Activated CD8-positive, alpha-beta memory T cell treated with anti-CD3 and anti-CD28 coated beads, Interleukin-2, amount 50 U/mL, for 1 hour (primary cell): Measurements from ENCODE around the gene COX4I2.
"Not testable (repeated sequence)": the region's sequence is repeated elsewhere in the genome, so short reads cannot be mapped to it uniquely, and the experiment has no call there.

Source experiments
- DNase-seq: peaks from one replicate; pipeline ENCODE4 v3.0.0-alpha.2; 2020; ENCODE audit errors: extremely low read depth

The COX4I2 gene

GRCh38 chr20:31637660-31638059, at the start of gene COX4I2:
TSS of gene COX4I2 (plus strand) at chr20:31637912. CDS start at chr20:31639018, 1,106 bp downstream.
- DNase-seq: no peak

GRCh38 chr20:31590717-31591225, 46.9 kb upstream of the COX4I2 start:
- DNase-seq: no peak

DNA sequence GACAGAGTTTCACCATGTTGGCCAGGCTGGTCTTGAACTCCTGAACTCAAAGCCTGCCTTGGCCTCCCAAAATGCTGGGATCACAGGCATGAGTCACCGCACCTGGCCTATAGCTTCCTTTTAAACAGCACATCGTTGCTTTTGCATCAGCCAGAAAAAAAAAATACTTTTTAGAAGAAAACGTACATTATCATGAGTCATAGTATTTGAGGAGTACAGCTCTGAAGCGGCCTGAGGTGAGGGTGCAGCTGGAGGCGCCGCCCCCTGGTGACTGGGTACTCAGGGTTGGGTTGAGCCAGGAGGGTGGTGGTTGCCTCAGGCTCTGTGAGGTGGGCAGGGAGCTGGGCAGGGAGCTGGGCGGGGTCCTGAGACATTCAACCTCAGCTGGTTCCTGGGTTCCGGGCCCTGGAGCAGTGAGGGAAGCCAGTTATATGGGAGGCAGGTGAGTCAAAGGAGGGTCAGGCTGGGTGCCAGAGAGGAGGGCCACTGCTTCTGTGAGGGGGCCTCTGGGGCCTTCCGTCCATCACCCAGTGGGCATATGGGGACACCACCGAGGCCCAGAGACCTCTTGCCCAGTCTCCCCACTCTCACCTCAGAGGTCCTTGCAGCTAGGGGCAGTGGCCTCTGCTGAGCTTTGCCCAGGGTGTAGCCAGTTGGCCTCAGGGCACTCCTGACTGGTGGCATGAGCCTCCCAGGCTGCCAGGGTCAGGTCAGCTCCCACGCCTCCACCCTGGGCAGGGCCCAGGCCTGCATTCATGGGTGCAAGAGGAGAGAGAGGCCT, 44.3 kb upstream of the COX4I2 start:
- no peak for DNase-seq

DNA sequence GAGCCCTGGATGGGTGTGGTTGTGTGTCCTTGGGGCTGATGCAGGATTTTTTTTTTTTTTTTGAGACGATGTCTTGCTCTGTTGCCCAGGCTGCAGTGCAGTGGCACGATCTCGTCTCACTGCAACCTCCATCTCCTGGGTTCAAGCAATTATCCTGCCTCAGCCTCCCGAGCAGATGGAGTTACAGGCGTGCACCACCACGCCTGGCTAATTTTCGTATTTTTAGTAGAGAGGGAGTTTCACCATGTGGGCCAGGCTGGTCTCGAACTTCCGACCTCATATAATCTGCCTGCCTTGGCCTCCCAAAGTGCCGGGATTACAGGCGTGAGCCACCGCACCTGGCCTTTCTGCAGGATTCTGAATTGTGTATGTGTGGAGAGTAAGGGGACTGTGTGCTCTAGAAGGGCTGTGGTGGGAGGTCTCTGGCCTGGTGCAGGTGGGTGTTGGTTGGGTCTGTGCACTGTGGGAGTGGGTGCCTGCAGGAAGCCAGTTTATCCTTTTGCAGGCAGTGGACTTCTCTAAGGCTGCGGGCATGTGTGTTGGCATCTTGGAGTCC, 43.6 kb upstream of the COX4I2 start:
- DNase-seq: no peak

- no peak for DNase-seq
Measured at GRCh38 chr20:31594558-31595379, 42.9 kb upstream of the COX4I2 start.

DNA sequence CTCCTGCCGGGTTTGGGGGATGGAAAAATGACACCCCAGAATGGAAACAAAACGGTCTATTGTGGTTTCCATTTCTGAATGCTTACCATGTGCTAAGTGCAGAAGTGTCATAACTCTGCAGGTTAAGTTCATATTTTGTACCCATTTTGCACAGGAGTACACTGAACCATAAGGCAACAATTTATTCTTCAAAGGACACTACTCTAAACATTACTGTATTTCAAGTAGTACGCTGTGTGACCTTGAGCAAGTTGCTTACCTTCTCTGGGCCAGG, 42.4 kb upstream of the COX4I2 start:
- DNase-seq: no peak

DNA sequence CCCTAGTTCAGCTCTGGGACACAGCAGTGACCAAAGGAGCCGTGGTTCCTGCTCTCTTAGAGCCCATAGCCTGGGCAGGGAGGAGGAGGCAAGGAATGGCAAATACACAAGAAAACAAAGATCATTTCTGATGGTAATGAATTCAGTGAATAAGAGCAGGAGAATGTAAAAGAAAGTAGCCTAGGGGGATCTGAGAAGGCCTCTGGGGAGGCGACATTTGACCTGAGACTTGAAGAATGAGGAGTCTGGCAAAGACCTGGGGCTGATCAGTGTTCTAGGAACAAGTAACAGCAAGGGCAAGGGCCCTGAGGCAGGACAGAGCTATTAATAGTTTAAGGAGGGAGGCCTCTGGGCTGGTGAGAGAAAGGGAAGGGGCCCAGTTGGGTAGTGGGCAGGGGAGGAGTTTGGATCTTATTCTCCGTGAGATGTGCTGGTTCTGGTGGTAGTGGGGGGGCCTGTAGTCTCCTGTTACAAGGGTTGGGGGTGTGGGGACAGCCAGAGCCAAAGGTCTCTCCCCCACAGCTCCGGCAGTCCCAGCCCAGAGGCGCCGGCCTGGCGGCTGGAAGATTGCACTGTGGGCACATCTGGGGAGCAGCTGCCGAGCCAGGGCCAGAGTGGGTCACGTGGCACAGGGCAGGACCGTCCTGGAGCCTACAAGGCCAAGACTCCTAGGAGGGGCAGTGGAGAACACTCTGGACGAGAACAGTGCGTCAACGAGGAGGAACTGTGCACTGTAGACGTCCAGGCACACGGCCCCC, 41.9 kb upstream of the COX4I2 start:
- no peak for DNase-seq

DNA sequence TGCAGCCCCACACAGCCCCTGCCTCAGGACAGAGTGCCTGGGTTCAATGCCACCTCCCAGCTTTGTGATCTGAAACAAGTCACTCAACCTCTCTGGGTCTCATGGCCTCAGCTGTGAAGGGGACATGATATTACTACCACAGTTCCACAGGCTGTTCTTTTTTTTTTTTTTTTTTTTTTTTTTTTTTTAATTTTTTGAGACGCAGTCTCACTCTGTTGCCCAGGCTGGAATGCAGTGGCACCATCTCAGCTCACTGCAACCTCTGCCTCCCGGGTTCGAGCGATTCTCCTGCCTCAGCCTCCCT, 41.3 kb upstream of the COX4I2 start:
- not testable (repeated sequence) for DNase-seq

- DNase-seq: no peak
Measured at GRCh38 chr20:31596831-31597480, 40.8 kb upstream of the COX4I2 start.

GRCh38 chr20:31597481-31597855, 40.2 kb upstream of the COX4I2 start:
- no peak for DNase-seq

GRCh38 chr20:31602431-31602778, 35.3 kb upstream of the COX4I2 start:
- DNase-seq: no peak

GRCh38 chr20:31602779-31603441, 34.8 kb upstream of the COX4I2 start:
- DNase-seq: no peak

DNA sequence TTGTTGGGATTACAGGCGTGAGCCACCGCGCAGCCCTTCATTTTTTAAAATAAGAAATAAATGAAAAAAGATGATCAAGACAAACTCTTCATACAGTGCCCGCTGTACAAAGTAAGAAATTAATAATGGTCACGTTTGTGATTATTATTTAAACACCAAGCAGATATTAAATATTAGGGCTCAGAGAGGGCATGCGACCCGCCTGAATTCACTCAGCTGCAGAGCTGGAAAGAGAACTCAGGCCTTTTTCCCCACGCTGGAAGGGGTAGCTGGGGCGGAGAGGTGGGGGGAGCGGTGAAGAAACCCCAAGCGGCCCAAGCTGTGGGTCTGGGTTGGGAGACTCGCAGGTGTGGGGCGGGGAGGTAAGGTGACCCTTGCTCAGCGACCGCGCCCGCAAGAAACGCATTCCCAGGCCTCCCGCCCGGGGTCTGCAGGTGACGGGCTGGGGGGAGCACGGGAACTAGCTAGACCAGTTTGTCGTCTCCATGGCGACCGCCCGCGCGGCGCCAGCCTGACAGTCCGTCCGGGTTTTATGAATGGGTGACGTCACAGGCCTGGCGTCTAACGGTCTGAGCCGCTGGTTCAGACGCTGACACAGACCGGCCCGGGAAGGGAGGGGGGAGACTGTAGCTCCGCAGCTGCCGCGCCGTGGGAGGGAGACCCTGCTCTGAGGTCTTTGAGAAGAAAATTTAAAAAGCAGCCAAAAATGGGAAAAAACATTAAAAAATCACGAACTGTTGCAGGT, 33.7 kb upstream of the COX4I2 start:
- peak; percentile 75 for DNase-seq

- no peak for DNase-seq
Measured at GRCh38 chr20:31604567-31605030, 33.1 kb upstream of the COX4I2 start.

DNA sequence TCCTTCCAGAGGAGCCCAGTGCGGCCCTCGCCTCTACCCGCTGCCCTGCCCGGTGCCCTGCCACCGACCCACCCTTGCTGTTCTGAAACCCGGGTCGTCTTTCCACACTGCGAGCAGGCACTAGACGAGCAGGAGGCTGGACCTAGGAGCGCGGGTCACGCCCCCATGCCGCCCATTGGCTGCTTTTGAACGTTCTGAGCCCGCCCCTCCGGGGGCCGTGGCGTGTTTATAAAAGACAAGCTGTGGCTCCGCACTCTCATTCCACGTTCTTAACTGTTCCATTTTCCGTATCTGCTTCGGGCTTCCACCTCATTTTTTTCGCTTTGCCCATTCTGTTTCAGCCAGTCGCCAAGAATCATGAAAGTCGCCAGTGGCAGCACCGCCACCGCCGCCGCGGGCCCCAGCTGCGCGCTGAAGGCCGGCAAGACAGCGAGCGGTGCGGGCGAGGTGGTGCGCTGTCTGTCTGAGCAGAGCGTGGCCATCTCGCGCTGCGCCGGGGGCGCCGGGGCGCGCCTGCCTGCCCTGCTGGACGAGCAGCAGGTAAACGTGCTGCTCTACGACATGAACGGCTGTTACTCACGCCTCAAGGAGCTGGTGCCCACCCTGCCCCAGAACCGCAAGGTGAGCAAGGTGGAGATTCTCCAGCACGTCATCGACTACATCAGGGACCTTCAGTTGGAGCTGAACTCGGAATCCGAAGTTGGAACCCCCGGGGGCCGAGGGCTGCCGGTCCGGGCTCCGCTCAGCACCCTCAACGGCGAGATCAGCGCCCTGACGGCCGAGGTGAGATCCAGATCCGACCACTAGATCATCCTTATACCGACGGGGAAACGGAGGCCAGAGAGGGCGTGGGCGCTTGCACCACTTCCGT, 32.4 kb upstream of the COX4I2 start, which contains the start of gene ID1:
ID1 (plus strand) TSS at position 259 of the 871 bp plus-strand sequence; CDS start at position 358, 99 bp downstream.
- peak; percentile 81 for DNase-seq

DNA sequence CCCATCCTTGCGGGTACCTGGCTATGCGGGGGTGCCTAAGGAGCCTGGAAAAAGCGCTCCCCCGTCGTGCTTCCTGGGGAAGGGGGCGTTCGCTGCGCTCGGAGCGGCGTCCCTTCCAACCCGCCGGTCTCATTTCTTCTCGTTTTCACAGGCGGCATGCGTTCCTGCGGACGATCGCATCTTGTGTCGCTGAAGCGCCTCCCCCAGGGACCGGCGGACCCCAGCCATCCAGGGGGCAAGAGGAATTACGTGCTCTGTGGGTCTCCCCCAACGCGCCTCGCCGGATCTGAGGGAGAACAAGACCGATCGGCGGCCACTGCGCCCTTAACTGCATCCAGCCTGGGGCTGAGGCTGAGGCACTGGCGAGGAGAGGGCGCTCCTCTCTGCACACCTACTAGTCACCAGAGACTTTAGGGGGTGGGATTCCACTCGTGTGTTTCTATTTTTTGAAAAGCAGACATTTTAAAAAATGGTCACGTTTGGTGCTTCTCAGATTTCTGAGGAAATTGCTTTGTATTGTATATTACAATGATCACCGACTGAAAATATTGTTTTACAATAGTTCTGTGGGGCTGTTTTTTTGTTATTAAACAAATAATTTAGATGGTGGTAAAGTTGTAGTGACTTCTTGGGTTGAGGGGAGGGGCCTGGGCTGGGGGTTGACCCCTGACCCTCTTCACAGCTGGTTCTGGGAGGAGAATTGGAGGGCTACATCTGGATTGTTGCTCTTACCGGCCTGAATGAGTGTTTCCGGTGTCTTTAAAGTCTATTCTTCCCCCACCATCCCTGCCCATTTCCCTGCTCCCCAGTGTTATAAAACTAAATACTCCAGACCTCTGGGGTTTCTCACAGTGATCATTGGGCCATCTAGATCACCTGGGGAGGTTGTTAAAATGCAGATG, 31.6 kb upstream of the COX4I2 start:
- DNase-seq: no peak

DNA sequence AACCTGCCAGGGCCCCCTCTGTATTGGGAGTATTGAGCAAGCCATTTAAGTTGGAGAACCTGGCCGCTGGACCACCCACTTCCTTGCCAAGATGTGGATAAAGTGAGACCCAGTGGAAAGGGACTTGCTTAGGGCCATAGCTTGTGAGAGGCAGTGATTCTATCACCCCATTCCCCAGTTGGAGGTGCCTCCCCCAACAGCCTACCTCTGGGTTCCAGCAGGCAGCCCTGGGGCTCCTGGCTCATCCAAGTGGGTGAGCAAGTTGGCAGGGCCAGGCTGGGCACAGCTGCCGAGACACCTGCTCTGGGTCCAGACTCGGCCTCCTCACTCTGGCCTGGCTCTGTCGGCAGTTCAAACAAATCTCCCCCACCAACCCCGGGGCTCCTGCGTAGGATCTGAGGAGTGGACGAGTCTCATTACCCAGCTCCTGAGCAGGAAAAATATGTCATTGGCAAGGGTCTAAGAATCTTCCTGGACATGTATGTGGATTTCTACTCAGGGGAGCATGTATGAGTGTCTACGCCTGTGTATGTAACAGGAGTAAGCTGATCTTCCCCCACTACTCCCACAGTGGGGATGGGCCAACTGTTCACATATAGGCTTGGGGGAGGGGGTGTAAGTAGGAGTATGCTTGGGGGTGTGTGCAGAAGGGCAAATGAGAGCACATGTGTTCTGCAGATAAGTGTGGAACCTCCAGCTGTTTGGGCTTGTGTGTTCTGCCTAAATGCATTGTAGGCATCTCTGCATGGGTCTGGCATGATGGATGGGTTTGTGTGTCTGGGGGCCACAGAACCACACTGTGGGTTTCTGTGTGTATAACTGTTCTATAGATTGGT, 30.7 kb upstream of the COX4I2 start:
- no peak for DNase-seq
